K562 (cell line): ENCODE data around the gene MLANA. TPM values are rescaled to one million over a fixed set of nuclear protein-coding genes. Genes with fewer than 3 reads are reported as not detected.

Source experiments
- ATAC-seq: fragments of 200-7000 bp; cut with Tn5 transposase; 3 replicates; pipeline ENCODE4 v1.9.1; 2020; ENCODE audit warnings: moderate library complexity
- BruUV-seq: library from RNA; stranded (reverse); fragments of 400-500 nt; replicated peaks from 2 replicates; lab custom pipeline; 2021; lab: Mats Ljungman, UMichigan
- CTCF ChIA-PET: fragments of 300-600 bp; formaldehyde crosslinking; extraction: SDS; loops from one replicate; lab custom pipeline; 2021; ENCODE audit warnings: low intra/inter-chr PET ratio; lab: Yijun Ruan, JAX
- POLR2A ChIA-PET: fragments of 300-600, 350-650 bp; sonication (Branson Sonifier 250); formaldehyde crosslinking; extraction: SDS; loops from one replicate; lab custom pipeline; 2021; ENCODE audit warnings: antibody characterized with exemption, inconsistent platforms; lab: Yijun Ruan, JAX
- DNase-seq, 4 experiments: peaks; one replicate each; pipeline versions ENCODE4 v3.0.0 to v3.0.0-alpha.2; 2011 to 2018; ENCODE audit warnings: low spot score in 3 of 4, mixed read lengths in 3 of 4; ENCODE audit errors: extremely low read depth in 1 of 4
- FAIRE-seq: peaks from 2 replicates; lab custom pipeline; 2011; peaks lifted over from hg19 to GRCh38; lab: Jason Lieb, UNC
- H2AFZ ChIP-seq: 2 replicates; pipeline ENCODE4 v1.6.0; 2011; ENCODE audit warnings: low read depth, low read length, control low read depth, inconsistent platforms
- H3K27ac ChIP-seq: fragments of 200-600 bp; 3 replicates; pipeline ENCODE4 v1.8.0; 2011; ENCODE audit warnings: low read depth, mild to moderate bottlenecking, control low read depth, inconsistent platforms, low read length, moderate library complexity, mixed read lengths; ENCODE audit errors: extremely low read depth
- H3K27me3 ChIP-seq, 2 experiments: fragments of 300-600 bp in 1 of 2; 2 replicates in 1 of 2; 3 replicates in 1 of 2; pipeline versions ENCODE4 v1.6.0 to v1.8.0; 2011; ENCODE audit warnings: inconsistent platforms in 2 of 2, low read length in 2 of 2, mild to moderate bottlenecking in 1 of 2, mixed read lengths in 1 of 2, moderate library complexity in 1 of 2; ENCODE audit not compliant: control insufficient read depth in 2 of 2, insufficient read depth in 2 of 2
- H3K36me3 ChIP-seq: fragments of 300-600 bp; 3 replicates; pipeline ENCODE4 v1.8.0; 2011; ENCODE audit warnings: mild to moderate bottlenecking, low read length, inconsistent platforms; ENCODE audit not compliant: control insufficient read depth, insufficient read depth
- H3K4me1 ChIP-seq, 2 experiments: fragments of 200-600 bp in 1 of 2; replicated peaks in 1 of 2; 2 replicates in 1 of 2; 3 replicates in 1 of 2; pipeline versions ENCODE4 v1.5.1 to v1.8.0; 2011; ENCODE audit warnings: inconsistent platforms in 2 of 2, low read length in 2 of 2, mild to moderate bottlenecking in 1 of 2, mixed read lengths in 1 of 2, moderate library complexity in 1 of 2; ENCODE audit not compliant: control insufficient read depth in 2 of 2, insufficient read depth in 2 of 2
- H3K4me2 ChIP-seq: 2 replicates; pipeline ENCODE4 v1.6.1; 2011; ENCODE audit warnings: low read length, control low read depth, inconsistent platforms, mixed read lengths; ENCODE audit not compliant: insufficient read depth
- H3K4me3 ChIP-seq: fragments of 200-600 bp; sonication (generic), shearing (Covaris generic); 2 replicates; pipeline ENCODE4 v1.5.1; 2016; ENCODE audit warnings: control low read depth, inconsistent platforms
- H3K79me2 ChIP-seq: fragments of 200-600 bp; 3 replicates; pipeline ENCODE4 v1.8.0; 2011; ENCODE audit warnings: low read length, inconsistent platforms; ENCODE audit not compliant: control insufficient read depth, insufficient read depth
- H3K9ac ChIP-seq, 2 experiments: 2 replicates each; pipeline versions ENCODE4 v1.6.0 to v1.6.1; 2011; ENCODE audit warnings: low read depth in 2 of 2, low read length in 2 of 2, control low read depth in 1 of 2, inconsistent platforms in 1 of 2, mild to moderate bottlenecking in 1 of 2, mixed read lengths in 1 of 2; ENCODE audit not compliant: insufficient read depth in 1 of 2
- H3K9me1 ChIP-seq: one replicate; pipeline ENCODE4 v1.6.0; 2011; ENCODE audit warnings: inconsistent platforms, mild to moderate bottlenecking, low read length, moderate library complexity; ENCODE audit not compliant: control insufficient read depth, insufficient read depth
- H3K9me3 ChIP-seq: replicated peaks from 2 replicates; pipeline ENCODE4 v1.5.1; 2011; ENCODE audit warnings: low read depth, low read length, inconsistent platforms; ENCODE audit not compliant: control insufficient read depth, insufficient read depth
- H4K20me1 ChIP-seq: replicated peaks from 2 replicates; pipeline ENCODE4 v1.6.1; 2011; ENCODE audit warnings: low read length, inconsistent platforms, mixed read lengths; ENCODE audit not compliant: control insufficient read depth, insufficient read depth
- CBFA2T3 ChIP-seq: fragments of 450-650 bp; IDR thresholded peaks from 2 replicates; pipeline ENCODE4 v1.6.1; 2017
- CEBPB ChIP-seq: fragments of 450-650 bp; IDR thresholded peaks from 2 replicates; pipeline ENCODE4 v1.6.1; 2016; ENCODE audit warnings: missing genetic modification characterization, missing compliant biosample characterization
- CEBPG ChIP-seq, 3 experiments: fragments of 200-800 bp in 1 of 3; sonication (Bioruptor generic) in 1 of 3; sonication (generic) in 1 of 3; formaldehyde crosslinking in 1 of 3; IDR thresholded peaks in 2 of 3; conservative IDR thresholded peaks in 1 of 3; 2 replicates each; pipeline versions ENCODE4 v1.6.1 to v1.8.0; 2016 to 2022; ENCODE audit warnings: missing compliant biosample characterization in 2 of 3, missing genetic modification characterization in 2 of 3, mild to moderate bottlenecking in 1 of 3, missing genetic modification reagents in 1 of 3
- DPF2 ChIP-seq: fragments of 450-650 bp; IDR thresholded peaks from 2 replicates; pipeline ENCODE4 v1.6.1; 2016
- EP300 ChIP-seq: IDR thresholded peaks from 2 replicates; pipeline ENCODE4 v1.6.1; 2012; ENCODE audit warnings: low read length, improper control_type of control experiment
- FOSL1 ChIP-seq: fragments of 200-800 bp; sonication (Bioruptor generic); conservative IDR thresholded peaks from 2 replicates; pipeline ENCODE4 v1.6.1; 2016; ENCODE audit warnings: missing genetic modification characterization, missing compliant biosample characterization
- JUN ChIP-seq, 2 experiments: sonication (generic) in 1 of 2; formaldehyde crosslinking in 1 of 2; IDR thresholded peaks; 2 replicates each; pipeline versions ENCODE4 v1.6.1 to v1.8.0; 2012 to 2022; ENCODE audit warnings: borderline replicate concordance in 2 of 2, mild to moderate bottlenecking in 2 of 2, improper control_type of control experiment in 1 of 2, low read depth in 1 of 2, low read length in 1 of 2, missing genetic modification reagents in 1 of 2
- NR2C1 ChIP-seq, 2 experiments: fragments of 450-650 bp; IDR thresholded peaks; 2 replicates each; pipeline ENCODE4 v1.6.1; 2017; ENCODE audit warnings: mild to moderate bottlenecking in 2 of 2, antibody characterized with exemption in 1 of 2, inconsistent platforms in 1 of 2, missing compliant biosample characterization in 1 of 2, missing genetic modification characterization in 1 of 2
- NR2C2 ChIP-seq, 2 experiments: fragments of 200-800 bp in 1 of 2; sonication (Bioruptor generic) in 1 of 2; sonication (generic) in 1 of 2; formaldehyde crosslinking in 1 of 2; IDR thresholded peaks; 2 replicates each; pipeline versions ENCODE4 v1.6.1 to v1.8.0; 2016 to 2022; ENCODE audit warnings: mild to moderate bottlenecking in 1 of 2, missing compliant biosample characterization in 1 of 2, missing genetic modification characterization in 1 of 2, missing genetic modification reagents in 1 of 2
- NR3C1 ChIP-seq: sonication (generic); formaldehyde crosslinking; IDR thresholded peaks from 2 replicates; pipeline ENCODE4 v1.8.1; 2022; ENCODE audit warnings: missing genetic modification reagents
- RCOR1 ChIP-seq, 2 experiments: IDR thresholded peaks; 2 replicates each; pipeline ENCODE4 v1.6.1; 2012; ENCODE audit warnings: low read depth in 2 of 2, low read length in 2 of 2, borderline replicate concordance in 1 of 2, improper control_type of control experiment in 1 of 2
- RFX1 ChIP-seq: fragments of 450-650 bp; IDR thresholded peaks from 2 replicates; pipeline ENCODE4 v1.6.1; 2016; ENCODE audit warnings: mild to moderate bottlenecking, moderate library complexity
- RUNX1 ChIP-seq: sonication (generic); IDR thresholded peaks from 2 replicates; pipeline ENCODE4 v1.6.1; 2016; ENCODE audit warnings: antibody characterized with exemption, low read depth
- SMARCA4 ChIP-seq: fragments of 450-650 bp; IDR thresholded peaks from 2 replicates; pipeline ENCODE4 v1.6.1; 2016
- SOX6 ChIP-seq: fragments of 450-650 bp; IDR thresholded peaks from 2 replicates; pipeline ENCODE4 v1.6.1; 2014; ENCODE audit warnings: mild to moderate bottlenecking
- TAF7 ChIP-seq: fragments of 450-650 bp; IDR thresholded peaks from 2 replicates; pipeline ENCODE4 v1.6.1; 2016; ENCODE audit warnings: missing genetic modification characterization, missing compliant biosample characterization
- ZFX ChIP-seq: sonication (generic); formaldehyde crosslinking; IDR thresholded peaks from 2 replicates; pipeline ENCODE4 v1.8.0; 2022; ENCODE audit warnings: mild to moderate bottlenecking, missing genetic modification reagents, moderate library complexity
- ZNF347 ChIP-seq: fragments of 450-650 bp; formaldehyde crosslinking; IDR thresholded peaks from 2 replicates; pipeline ENCODE4 v1.4.0; 2020; ENCODE audit warnings: low read depth, mild to moderate bottlenecking, moderate library complexity
- ZNF586 ChIP-seq: fragments of 450-650 bp; formaldehyde crosslinking; conservative IDR thresholded peaks from 2 replicates; pipeline ENCODE4 v1.4.0; 2020; ENCODE audit warnings: mild to moderate bottlenecking, moderate library complexity
- WGBS: fragments of 100-300 bp; shearing (Covaris generic); methylation state at CpG from one replicate; pipeline ENCODE4 v1.1.6; 2016; ENCODE audit warnings: low coverage, mixed read lengths; ENCODE audit not compliant: insufficient coverage; ENCODE audit errors: missing lambda C conversion rate; 5-methylcytosine and 5-hydroxymethylcytosine counted together
- in situ Hi-C: fragments of 300-500 bp; cut with MboI; formaldehyde crosslinking; loops from 4 replicates; pipeline ENCODE4 v1.15.0; 2018; ENCODE audit warnings: inconsistent platforms, mixed read lengths
- intact Hi-C: fragments of 100-400 bp; cut with micrococcal nuclease; formaldehyde crosslinking; loops from 2 replicates; pipeline ENCODE4 v1.14.2; 2022
- polyA plus RNA-seq, 8 experiments: library from polyadenylated mRNA; depleted of rRNA in 4 of 8; stranded (reverse) in 5 of 8; unstranded in 3 of 8; fragments of >200 nt; fragmentation: Nextera tagmentation in 2 of 8; fragmentation: Illumina TruSeq in 1 of 8; extraction: Ambion mirVana in 2 of 8; extraction: Trizol in 1 of 8; gene quantifications; 2 replicates each; pipeline versions ENCODE4 v1.2.1 to v1.2.3, GENCODE V29; 2011 to 2014; ENCODE audit warnings: inconsistent platforms in 1 of 8, missing spikeins in 1 of 8
- total RNA-seq, 7 experiments: library from RNA; depleted of rRNA in 6 of 7; stranded (reverse); fragments of >200 nt in 6 of 7; fragmentation: Illumina TruSeq in 2 of 7; extraction: Trizol in 2 of 7; gene quantifications; 2 replicates each; pipeline versions ENCODE4 v1.2.1 to v1.2.3, GENCODE V29; 2011 to 2021; ENCODE audit warnings: low replicate concordance in 1 of 7
- TF ChIP-seq, protein P1 (sequence below): fragments of 450-650 bp; IDR thresholded peaks from 2 replicates; pipeline ENCODE4 v1.6.1; 2018; ENCODE audit not compliant: partially characterized antibody

Gene MLANA
- total and polyA plus RNA-seq, 9 of the 15 experiments (the other 6 are each of a cell fraction or from before 2014, with no cell fraction given): not detected

DNA sequence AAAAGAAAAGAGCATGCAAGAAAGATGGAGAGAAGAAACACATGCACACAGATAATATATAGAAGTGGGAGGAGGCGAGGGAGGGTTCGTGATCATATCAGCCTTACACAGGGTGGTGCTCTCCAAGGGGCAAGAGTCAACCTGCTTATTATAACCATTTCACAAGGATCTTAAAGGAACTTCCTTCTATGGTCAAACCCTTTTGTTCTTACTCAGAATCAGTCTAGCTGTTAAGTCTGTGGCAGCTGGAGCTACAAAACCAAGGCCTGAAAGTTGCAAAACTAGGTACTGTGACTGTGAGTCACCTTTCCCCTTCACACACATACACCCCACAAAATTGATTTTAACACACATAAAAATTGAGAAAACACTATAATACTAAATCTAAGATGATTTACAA is 39.2 kb upstream of the MLANA start:
- H3K79me2 ChIP-seq: no peaks in the 10 kb centered on the region
- intact Hi-C loops (no loop called here), in situ Hi-C loops (no loop called here)
- no peaks in the 10 kb centered on the region for H3K9me1 ChIP-seq
- no peak overlapping the region for H2AFZ ChIP-seq
- no peak overlapping the region for H3K4me3 ChIP-seq
- ATAC-seq: peak; percentile 73
- H3K27me3 ChIP-seq: no peaks in the 10 kb centered on the region
- no peak overlapping the region for H3K4me2 ChIP-seq
- no peaks in the 10 kb centered on the region for H3K9me3 ChIP-seq
- FAIRE-seq: peak; percentile 84
- POLR2A ChIA-PET: interaction anchor here (0.7 kb wide), 1 partner anchor 19 kb away, joined by 5 read pairs; the partner anchor contains the start of gene ERMP1
- WGBS: 0% methylated on average over 2 of the region's 2 CpGs
- H3K4me1 ChIP-seq: peaks cover 3 to 25% of the 10 kb centered on the region in 2 experiments; a peak in 4 of 5 replicates
- H3K9ac ChIP-seq: no peak overlapping the region
- DNase-seq: peak in 2 of 4 experiments; percentile 45 to 66
- no peaks in the 10 kb centered on the region; the same call in 1 of the 2 replicates for H4K20me1 ChIP-seq
- CTCF ChIA-PET: interaction anchor here (0.9 kb wide), 1 partner anchor 18 kb away, joined by 3 read pairs; no protein-coding TSS in a partner anchor
- H3K27ac ChIP-seq: no peak overlapping the region
- H3K36me3 ChIP-seq: no peaks in the 10 kb centered on the region
- no TSS peak for BruUV-seq
- TF ChIP-seq ZNF347 (CRISPR knock-in tag): no peak
- no peak for TF ChIP-seq NR2C1 (IDR thresholded peaks at IDR 0.05)
- 0 out of 2 replicates have a peak, but pooled peaks have one; percentile 13 for TF ChIP-seq NR2C1 (tag; IDR thresholded peaks at IDR 0.05)
- no peak for TF ChIP-seq ZNF586
- no peak for TF ChIP-seq RUNX1
- TF ChIP-seq TAF7 (tag): no peak
- no peak for TF ChIP-seq RFX1
- TF ChIP-seq RCOR1 (IDR thresholded peaks at IDR 0.05; ENCODE audit: borderline replicate concordance in 1 of 2, low read depth in 2 of 2, low read length in 2 of 2): peak in 1 of 2 experiments; percentile 46; a peak in 1 of 4 replicates
- peak; percentile 85 for TF ChIP-seq FOSL1 (tag)
- peak; percentile 83 for TF ChIP-seq CEBPB (tag)
- peak; percentile 36; the same call in 1 of the 2 replicates for TF ChIP-seq EP300
- TF ChIP-seq, protein P1, sequence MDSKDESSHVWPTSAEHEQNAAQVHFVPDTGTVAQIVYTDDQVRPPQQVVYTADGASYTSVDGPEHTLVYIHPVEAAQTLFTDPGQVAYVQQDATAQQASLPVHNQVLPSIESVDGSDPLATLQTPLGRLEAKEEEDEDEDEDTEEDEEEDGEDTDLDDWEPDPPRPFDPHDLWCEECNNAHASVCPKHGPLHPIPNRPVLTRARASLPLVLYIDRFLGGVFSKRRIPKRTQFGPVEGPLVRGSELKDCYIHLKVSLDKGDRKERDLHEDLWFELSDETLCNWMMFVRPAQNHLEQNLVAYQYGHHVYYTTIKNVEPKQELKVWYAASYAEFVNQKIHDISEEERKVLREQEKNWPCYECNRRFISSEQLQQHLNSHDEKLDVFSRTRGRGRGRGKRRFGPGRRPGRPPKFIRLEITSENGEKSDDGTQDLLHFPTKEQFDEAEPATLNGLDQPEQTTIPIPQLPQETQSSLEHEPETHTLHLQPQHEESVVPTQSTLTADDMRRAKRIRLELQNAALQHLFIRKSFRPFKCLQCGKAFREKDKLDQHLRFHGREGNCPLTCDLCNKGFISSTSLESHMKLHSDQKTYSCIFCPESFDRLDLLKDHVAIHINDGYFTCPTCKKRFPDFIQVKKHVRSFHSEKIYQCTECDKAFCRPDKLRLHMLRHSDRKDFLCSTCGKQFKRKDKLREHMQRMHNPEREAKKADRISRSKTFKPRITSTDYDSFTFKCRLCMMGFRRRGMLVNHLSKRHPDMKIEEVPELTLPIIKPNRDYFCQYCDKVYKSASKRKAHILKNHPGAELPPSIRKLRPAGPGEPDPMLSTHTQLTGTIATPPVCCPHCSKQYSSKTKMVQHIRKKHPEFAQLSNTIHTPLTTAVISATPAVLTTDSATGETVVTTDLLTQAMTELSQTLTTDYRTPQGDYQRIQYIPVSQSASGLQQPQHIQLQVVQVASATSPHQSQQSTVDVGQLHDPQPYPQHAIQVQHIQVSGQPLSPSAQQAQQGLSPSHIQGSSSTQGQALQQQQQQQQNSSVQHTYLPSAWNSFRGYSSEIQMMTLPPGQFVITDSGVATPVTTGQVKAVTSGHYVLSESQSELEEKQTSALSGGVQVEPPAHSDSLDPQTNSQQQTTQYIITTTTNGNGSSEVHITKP: no peak
- TF ChIP-seq CBFA2T3: 0 out of 2 replicates have a peak, but pooled peaks have one; percentile 40
- TF ChIP-seq NR3C1 (CRISPR knock-in tag): no peak
- peak; percentile 50; the same call in 1 of the 2 replicates for TF ChIP-seq SMARCA4
- TF ChIP-seq CEBPG (CRISPR knock-in tag; IDR thresholded peaks at IDR 0.05): no peak
- TF ChIP-seq CEBPG (tag; conservative IDR thresholded peaks at IDR 0.05 in 1 of 2, IDR thresholded peaks at IDR 0.05 in 1 of 2): peak; percentile 50 to 73; a peak in 2 of 4 replicates
- TF ChIP-seq ZFX (CRISPR knock-in tag): peak; percentile 27; the same call in 1 of the 2 replicates
- no peak for TF ChIP-seq NR2C2 (CRISPR knock-in tag; IDR thresholded peaks at IDR 0.05)
- peak; percentile 72 for TF ChIP-seq NR2C2 (tag; IDR thresholded peaks at IDR 0.05)
- peak; percentile 35; the same call in 1 of the 2 replicates for TF ChIP-seq JUN (IDR thresholded peaks at IDR 0.05; ENCODE audit: borderline replicate concordance, low read depth, low read length)
- TF ChIP-seq JUN (CRISPR knock-in tag; IDR thresholded peaks at IDR 0.05; ENCODE audit: borderline replicate concordance): no peak
- peak; percentile 54; the same call in 1 of the 2 replicates for TF ChIP-seq SOX6
- 0 out of 2 replicates have a peak, but pooled peaks have one; percentile 36 for TF ChIP-seq DPF2
